H1 (cell line): Measurements from ENCODE around the gene PCDHGB3. TPM values are rescaled to one million over a fixed set of nuclear protein-coding genes. Genes with fewer than 3 reads are reported as not detected.

Source experiments
- ASH2L ChIP-seq: fragments of 200-600, 300-600 bp; sonication (generic); IDR thresholded peaks from one replicate; pipeline ENCODE4 v1.7.1; 2017; ENCODE audit warnings: low read length
- ATF2 ChIP-seq: IDR thresholded peaks from 2 replicates; pipeline ENCODE4 v1.6.1; 2012; ENCODE audit warnings: low read length, inconsistent platforms
- E2F6 ChIP-seq: IDR thresholded peaks from 2 replicates; pipeline ENCODE4 v1.6.1; 2012; ENCODE audit warnings: inconsistent platforms
- HDAC6 ChIP-seq: IDR thresholded peaks from one replicate; pipeline ENCODE4 v1.7.1; 2012; ENCODE audit warnings: low read depth, mild to moderate bottlenecking, inconsistent platforms, low read length, moderate library complexity
- JUN ChIP-seq: IDR thresholded peaks from 2 replicates; pipeline ENCODE4 v1.6.1; 2011; ENCODE audit warnings: low read depth, mild to moderate bottlenecking, improper control_type of control experiment, low read length
- JUND ChIP-seq: IDR thresholded peaks from 2 replicates; pipeline ENCODE4 v1.6.1; 2011; ENCODE audit warnings: mild to moderate bottlenecking, improper control_type of control experiment, low read length
- POLR2A ChIP-seq, 2 experiments: IDR thresholded peaks; 1 replicate in 1 of 2; 2 replicates in 1 of 2; pipeline ENCODE4 v1.6.1; 2011; ENCODE audit warnings: low read depth in 2 of 2, low read length in 2 of 2, mild to moderate bottlenecking in 2 of 2; ENCODE audit errors: control extremely low read depth in 1 of 2
- SP2 ChIP-seq: IDR thresholded peaks from 2 replicates; pipeline ENCODE4 v1.6.1; 2012; ENCODE audit warnings: mild to moderate bottlenecking, low read length, inconsistent platforms
- polyA plus RNA-seq, 7 experiments: library from polyadenylated mRNA; depleted of rRNA in 3 of 7; stranded (reverse) in 5 of 7; unstranded in 2 of 7; fragments of >200 nt in 5 of 7; fragments of 200-250 nt in 2 of 7; gene quantifications; 1 replicate in 5 of 7; 2 replicates in 1 of 7; 4 replicates in 1 of 7; pipeline versions ENCODE4 v1.2.1 to v1.2.3, GENCODE V29; 2011 to 2013; ENCODE audit warnings: missing spikeins in 2 of 7, mixed read lengths in 2 of 7
- total RNA-seq: library from RNA; stranded (reverse); fragmentation: NEBNext Ultra II Directional; extraction: Animal tissue kit (Norgen Biotek cat#: 25700); gene quantifications from 2 replicates; pipeline ENCODE4 v1.2.1, GENCODE V29; 2021

The PCDHGB3 gene
- total and polyA plus RNA-seq, 2 of the 8 experiments (the other 6 are each of a cell fraction or from before 2014, with no cell fraction given): 1.6 to 1.9 TPM

GRCh38 chr5:141384471-141385267 lies 14.6 kb downstream of the PCDHGB3 start (continued):
- no peak for TF ChIP-seq JUND
- no peak for TF ChIP-seq POLR2A (IDR thresholded peaks at IDR 0.05; ENCODE audit: control extremely low read depth in 1 of 2, low read depth in 2 of 2, low read length in 2 of 2)
- TF ChIP-seq ASH2L: no peak
- no peak for TF ChIP-seq E2F6
- no peak for TF ChIP-seq JUN
- TF ChIP-seq ATF2: no peak
- no peak for TF ChIP-seq HDAC6
- no peak for TF ChIP-seq SP2
